Measurements from ENCODE around the gene AHRR. TPM values are rescaled to one million over a fixed set of nuclear protein-coding genes. Genes with fewer than 3 reads are reported as not detected.

The AHRR gene
- polyA plus RNA-seq, 2 of the 4 experiments (the other 2 are of a cell fraction) = 1.2 to 1.7 TPM

GRCh38 chr5:352639-353611 lies 31.4 kb downstream of the AHRR start:
- ChIA-PET CTCF (interaction anchor here (0.8 to 3.1 kb wide), 6 partner anchors 15 to 84 kb away, joined by 3 to 13 read pairs (median 4); no protein-coding TSS in a partner anchor), POLR2A (no interaction called here)
- 86% methylated on average over 22 of the region's 22 CpGs for WGBS (ENCODE audit: missing lambda C conversion rate)

GRCh38 chr5:353612-354580 lies 32.4 kb downstream of the AHRR start:
- ChIA-PET POLR2A (no interaction called here), CTCF (interaction anchor here (0.8 to 3.1 kb wide), 5 partner anchors 16 to 83 kb away, joined by 3 to 13 read pairs (median 3); no protein-coding TSS in a partner anchor)
- WGBS (ENCODE audit: missing lambda C conversion rate) = 91% methylated on average over 16 of the region's 30 CpGs
- Histone ChIP-seq H3K9me3 (no peaks in the 10 kb centered on the region), H3K4me3 (no peak overlapping the region), H3K4me2 (no peak overlapping the region), H3K4me1 (no peaks in the 10 kb centered on the region), H3K27ac (no peak overlapping the region)
- no peak for FAIRE-seq
- DNase-seq (ENCODE audit: low read depth in 1 of 2, low spot score in 1 of 2) = no peak
- TF ChIP-seq CHD2 (IDR thresholded peaks at IDR 0.05; ENCODE audit: low read length, partially characterized antibody) = no peak
- ATAC-seq = no peak; a peak in 2 of 6 replicates

More at GRCh38 chr5:352639-353611, 31.4 kb downstream of the AHRR start:
- ATAC-seq (peak in 1 of 2 experiments; percentile 27; a peak in 1 of 6 replicates), FAIRE-seq (no peak), DNase-seq (ENCODE audit: low read depth in 1 of 2, low spot score in 1 of 2) (no peak)
- Histone ChIP-seq H3K4me3 (no peak overlapping the region), H3K9me3 (no peaks in the 10 kb centered on the region), H3K4me2 (no peak overlapping the region), H3K4me1 (no peaks in the 10 kb centered on the region), H3K27ac (no peak overlapping the region)
- no peak for TF ChIP-seq NFE2L2 (conservative IDR thresholded peaks at IDR 0.05; ENCODE audit: low read length)
- TF ChIP-seq ATOH8 (CRISPR knock-in tag; IDR thresholded peaks at IDR 0.05; ENCODE audit: low read depth) = no peak
- no peak for TF ChIP-seq EP300 (IDR thresholded peaks at IDR 0.05)
- TF ChIP-seq CHD4 (IDR thresholded peaks at IDR 0.05; ENCODE audit: borderline replicate concordance) = no peak
- no peak for TF ChIP-seq CBX8 (IDR thresholded peaks at IDR 0.05)
- TF ChIP-seq GATA3 (IDR thresholded peaks at IDR 0.05; ENCODE audit: borderline replicate concordance) = no peak
- TF ChIP-seq TFCP2L1 (CRISPR knock-in tag; IDR thresholded peaks at IDR 0.05) = no peak
- no peak for TF ChIP-seq ZSCAN20 (CRISPR knock-in tag; IDR thresholded peaks at IDR 0.05)
- TF ChIP-seq EHF (CRISPR knock-in tag; IDR thresholded peaks at IDR 0.05) = no peak
- no peak for TF ChIP-seq KDM1A (IDR thresholded peaks at IDR 0.05; ENCODE audit: low read depth)
- no peak for TF ChIP-seq RNF2 (IDR thresholded peaks at IDR 0.05; ENCODE audit: borderline replicate concordance, low read depth)
- TF ChIP-seq SMC3 (IDR thresholded peaks at IDR 0.05) = no peak
- no peak for TF ChIP-seq MYC (IDR thresholded peaks at IDR 0.05; ENCODE audit: borderline replicate concordance, low read length)
- no peak for TF ChIP-seq RARB (CRISPR knock-in tag; IDR thresholded peaks at IDR 0.05)
- no peak for TF ChIP-seq EHMT2 (IDR thresholded peaks at IDR 0.05; ENCODE audit: low read depth)
- no peak for TF ChIP-seq HDAC2 (IDR thresholded peaks at IDR 0.05)
- TF ChIP-seq PBX3 (IDR thresholded peaks at IDR 0.05) = no peak
- TF ChIP-seq MAZ (IDR thresholded peaks at IDR 0.05; ENCODE audit: borderline replicate concordance, low read depth, low read length) = no peak
- TF ChIP-seq NPAS2 (CRISPR knock-in tag; IDR thresholded peaks at IDR 0.05; ENCODE audit: borderline replicate concordance) = no peak
- no peak for TF ChIP-seq HOXB13 (CRISPR knock-in tag; IDR thresholded peaks at IDR 0.05; ENCODE audit: low read depth)
